ENCODE results near the gene PRM2.

GRCh38 chr16:11316331-11317015 is 40.2 kb upstream of the PRM2 start:
- no peak for TF ChIP-seq EZH2 (IDR thresholded peaks at IDR 0.05; ENCODE audit: insufficient read depth, poor library complexity, severe bottlenecking)
- no peak for TF ChIP-seq EZH2phosphoT487 (IDR thresholded peaks at IDR 0.05; ENCODE audit: insufficient read depth, low read depth)

Measured in GM23248 (cell line).